ENCODE data around the gene CD300LD. TPM values are rescaled to one million over a fixed set of nuclear protein-coding genes. Genes with fewer than 3 reads are reported as not detected.

The CD300LD gene
- total RNA-seq, 2 donors from 2014 or later = not detected

DNA sequence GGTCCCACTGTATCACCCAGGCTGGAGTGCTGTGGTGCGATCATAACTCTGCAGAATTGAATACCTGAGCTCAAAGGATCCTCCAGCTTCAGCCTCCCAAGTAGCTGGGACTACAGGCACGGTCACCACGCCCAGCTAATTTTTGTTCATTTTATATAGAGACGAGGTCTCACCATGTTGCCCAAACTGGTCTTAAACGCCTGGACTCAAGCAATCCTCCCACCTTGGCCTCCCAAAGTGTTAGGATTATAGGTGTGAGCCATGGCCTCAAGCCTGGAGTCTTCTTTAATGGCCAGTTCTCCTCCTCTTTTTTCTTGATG, 61.3 kb downstream of the CD300LD start:
- intact Hi-C loops (cut with DNase I) = no loop called here
- Histone ChIP-seq H3K4me3 (no peak overlapping the region), H3K4me1 (replicated peaks) (no peaks in the 10 kb centered on the region), H3K36me3 (no peaks in the 10 kb centered on the region), H3K9me3 (no peaks in the 10 kb centered on the region), H3K27me3 (replicated peaks; ENCODE audit: insufficient read depth) (no peaks in the 10 kb centered on the region), H3K27ac (no peak overlapping the region)
- TF ChIP-seq POLR2AphosphoS5 (IDR thresholded peaks at IDR 0.05) = no peak
- TF ChIP-seq, protein P1, sequence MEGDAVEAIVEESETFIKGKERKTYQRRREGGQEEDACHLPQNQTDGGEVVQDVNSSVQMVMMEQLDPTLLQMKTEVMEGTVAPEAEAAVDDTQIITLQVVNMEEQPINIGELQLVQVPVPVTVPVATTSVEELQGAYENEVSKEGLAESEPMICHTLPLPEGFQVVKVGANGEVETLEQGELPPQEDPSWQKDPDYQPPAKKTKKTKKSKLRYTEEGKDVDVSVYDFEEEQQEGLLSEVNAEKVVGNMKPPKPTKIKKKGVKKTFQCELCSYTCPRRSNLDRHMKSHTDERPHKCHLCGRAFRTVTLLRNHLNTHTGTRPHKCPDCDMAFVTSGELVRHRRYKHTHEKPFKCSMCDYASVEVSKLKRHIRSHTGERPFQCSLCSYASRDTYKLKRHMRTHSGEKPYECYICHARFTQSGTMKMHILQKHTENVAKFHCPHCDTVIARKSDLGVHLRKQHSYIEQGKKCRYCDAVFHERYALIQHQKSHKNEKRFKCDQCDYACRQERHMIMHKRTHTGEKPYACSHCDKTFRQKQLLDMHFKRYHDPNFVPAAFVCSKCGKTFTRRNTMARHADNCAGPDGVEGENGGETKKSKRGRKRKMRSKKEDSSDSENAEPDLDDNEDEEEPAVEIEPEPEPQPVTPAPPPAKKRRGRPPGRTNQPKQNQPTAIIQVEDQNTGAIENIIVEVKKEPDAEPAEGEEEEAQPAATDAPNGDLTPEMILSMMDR (IDR thresholded peaks at IDR 0.05) = no peak
- TF ChIP-seq POLR2A (IDR thresholded peaks at IDR 0.05) = no peak
- WGBS = 70% methylated on average over 5 of the region's 5 CpGs
- no peak for DNase-seq (ENCODE audit: low spot score)

Other genes starting within 250 kb of the CD300LD start
- gene BTBD17, start 230.4 kb downstream of the CD300LD start, total RNA-seq = not detected
- 1 to 10 TPM in 1 of 2 donors, not detected in 1; 3.6 TPM for gene GPR142, start 224.8 kb downstream of the CD300LD start, total RNA-seq
- 100 to 1,000 TPM in 1 of 2 donors, 10 to 100 TPM in 1; 66.3 to 186 TPM for gene GPRC5C, start 160.2 kb downstream of the CD300LD start, total RNA-seq
- 1 to 10 TPM; 2.1 to 4.1 TPM for gene CD300A, start 125.6 kb downstream of the CD300LD start, total RNA-seq
- under 1 TPM; 0.64 to 0.80 TPM for gene CD300LB, start 60.8 kb downstream of the CD300LD start, total RNA-seq
- 1 to 10 TPM in 1 of 2 donors, not detected in 1; 1.5 TPM for gene CD300C, start 46.2 kb downstream of the CD300LD start, total RNA-seq
- not detected for gene CD300H, start 24.8 kb downstream of the CD300LD start, total RNA-seq
- gene CD300E, start 31.5 kb upstream of the CD300LD start, total RNA-seq = under 1 TPM in 1 of 2 donors, not detected in 1; 0.45 TPM
- 1 to 10 TPM in 1 of 2 donors, under 1 TPM in 1; 0.59 to 1.2 TPM for gene CD300LF, start 120.6 kb upstream of the CD300LD start, total RNA-seq
- gene RAB37, start 145.0 kb upstream of the CD300LD start, total RNA-seq = 1 to 10 TPM; 1.6 to 2.2 TPM
- 100 to 1,000 TPM in 1 of 2 donors, 10 to 100 TPM in 1; 84.1 to 133 TPM for gene NHERF1, start 156.3 kb upstream of the CD300LD start, total RNA-seq
- 10 to 100 TPM; 29.6 to 49.3 TPM for gene NAT9, start 184.1 kb upstream of the CD300LD start, total RNA-seq

Data from prostate gland (tissue), 2 donors.